Measurements from ENCODE around the gene USP28.
"Not testable (repeated sequence)": the region's sequence is repeated elsewhere in the genome, so short reads cannot be mapped to it uniquely, and the experiment has no call there.

USP28 gene

GRCh38 chr11:113880971-113881370 is 5.6 kb upstream of the USP28 start:
- DNase-seq (ENCODE audit: low read depth, low spot score), result no peak
- H3K27ac ChIP-seq, result no peak overlapping the region

GRCh38 chr11:113879446-113879845 is 4.1 kb upstream of the USP28 start:
- H3K27ac ChIP-seq; DNase-seq (ENCODE audit: low read depth, low spot score): not testable (repeated sequence)

- no peak overlapping the region for H3K27ac ChIP-seq
Measured at GRCh38 chr11:113877670-113878055, 2.3 kb upstream of the USP28 start.

GRCh38 chr11:113876798-113877669 is 1.7 kb upstream of the USP28 start:
- no peak overlapping the region for H3K27ac ChIP-seq
- DNase-seq (ENCODE audit: low read depth, low spot score), result no peak

More at GRCh38 chr11:113877670-113878055, 2.3 kb upstream of the USP28 start:
- no peak for DNase-seq (ENCODE audit: low read depth, low spot score)

GRCh38 chr11:113876074-113876797 is 864 bp upstream of the USP28 start:
- DNase-seq (ENCODE audit: low read depth, low spot score), result no peak
- peak overlapping the region; percentile 69 for H3K27ac ChIP-seq

GRCh38 chr11:113874581-113875233 is 665 bp downstream of the USP28 start:
- H3K27ac ChIP-seq, result peak overlapping the region; percentile 69
- DNase-seq (ENCODE audit: low read depth, low spot score), result no peak

GRCh38 chr11:113874096-113874495 is 1.3 kb downstream of the USP28 start:
- no peak overlapping the region for H3K27ac ChIP-seq
- no peak for DNase-seq (ENCODE audit: low read depth, low spot score)

- no peak for DNase-seq (ENCODE audit: low read depth, low spot score)
- no peak overlapping the region for H3K27ac ChIP-seq
Measured at GRCh38 chr11:113873236-113873626, 2.1 kb downstream of the USP28 start.

- H3K27ac ChIP-seq, result no peak overlapping the region
- no peak for DNase-seq (ENCODE audit: low read depth, low spot score)
Measured at GRCh38 chr11:113871336-113871735, 4.0 kb downstream of the USP28 start.

GRCh38 chr11:113867843-113868503 is 7.4 kb downstream of the USP28 start:
- no peak overlapping the region for H3K27ac ChIP-seq
- DNase-seq (ENCODE audit: low read depth, low spot score), result no peak

- no peak for DNase-seq (ENCODE audit: low read depth, low spot score)
- H3K27ac ChIP-seq, result no peak overlapping the region
Measured at GRCh38 chr11:113865873-113866272, 9.5 kb downstream of the USP28 start.

GRCh38 chr11:113864410-113864809 is 11.0 kb downstream of the USP28 start:
- DNase-seq (ENCODE audit: low read depth, low spot score), result no peak
- H3K27ac ChIP-seq, result no peak overlapping the region

- H3K27ac ChIP-seq, result peak overlapping the region; percentile 42
Measured at GRCh38 chr11:113862435-113862834, 12.9 kb downstream of the USP28 start.

GRCh38 chr11:113859665-113860064 is 15.7 kb downstream of the USP28 start:
- DNase-seq (ENCODE audit: low read depth, low spot score), result peak; percentile 50
- peak overlapping the region; percentile 90 for H3K27ac ChIP-seq

More at GRCh38 chr11:113862435-113862834, 12.9 kb downstream of the USP28 start:
- no peak for DNase-seq (ENCODE audit: low read depth, low spot score)

GRCh38 chr11:113856966-113857759 is 18.2 kb downstream of the USP28 start:
- no peak overlapping the region for H3K27ac ChIP-seq
- DNase-seq (ENCODE audit: low read depth, low spot score), result no peak

GRCh38 chr11:113855803-113856202 is 19.6 kb downstream of the USP28 start:
- no peak overlapping the region for H3K27ac ChIP-seq
- DNase-seq (ENCODE audit: low read depth, low spot score), result no peak

- no peak for DNase-seq (ENCODE audit: low read depth, low spot score)
Measured at GRCh38 chr11:113850188-113850587, 25.2 kb downstream of the USP28 start.

GRCh38 chr11:113849713-113850112 is 25.7 kb downstream of the USP28 start:
- DNase-seq (ENCODE audit: low read depth, low spot score), result no peak
- H3K27ac ChIP-seq, result no peak overlapping the region

More at GRCh38 chr11:113850188-113850587, 25.2 kb downstream of the USP28 start:
- H3K27ac ChIP-seq, result no peak overlapping the region

- DNase-seq (ENCODE audit: low read depth, low spot score), result no peak
- no peak overlapping the region for H3K27ac ChIP-seq
Measured at GRCh38 chr11:113847580-113847979, 27.8 kb downstream of the USP28 start.
